Measurements from ENCODE around the gene IDI1.
A peak's percentile ranks its signal among the peaks of the same experiment; 100 is the strongest.
"Not testable (repeated sequence)": the region's sequence is repeated elsewhere in the genome, so short reads cannot be mapped to it uniquely, and the experiment has no call there.

The IDI1 gene

GRCh38 chr10:1063232-1063865 lies 14.4 kb upstream of the IDI1 start:
- no peak for DNase-seq

GRCh38 chr10:1061930-1062774 lies 13.2 kb upstream of the IDI1 start:
- no peak for DNase-seq

- peak in 1 of 3 experiments; percentile 27 for DNase-seq
These were observed 11.0 kb upstream of the IDI1 start for GRCh38 chr10:1059902-1060301.

GRCh38 chr10:1058017-1058416 lies 9.1 kb upstream of the IDI1 start:
- DNase-seq, result no peak

GRCh38 chr10:1057106-1057657 lies 8.3 kb upstream of the IDI1 start:
- peak in 2 of 3 experiments; percentile 5 to 15 for DNase-seq

- DNase-seq, result peak; percentile 74 to 84 (median 77)
These were observed 7.6 kb upstream of the IDI1 start, which contains the start of gene WDR37 for GRCh38 chr10:1056326-1057105. TSS of gene WDR37 (plus strand) at chr10:1056385. CDS start at chr10:1072156, 15,771 bp downstream.

GRCh38 chr10:1054684-1055083 lies 5.8 kb upstream of the IDI1 start:
- DNase-seq, result no peak

- DNase-seq, result no peak
These were observed 1.6 kb upstream of the IDI1 start for GRCh38 chr10:1050554-1050953.

GRCh38 chr10:1050145-1050544 lies 1.2 kb upstream of the IDI1 start:
- no peak for DNase-seq

- DNase-seq, result no peak
These were observed 573 bp upstream of the IDI1 start for GRCh38 chr10:1049425-1049958.

- peak in 2 of 3 experiments; percentile 41 to 71 for DNase-seq
These were observed 579 bp downstream of the IDI1 start for GRCh38 chr10:1048349-1048731.

- DNase-seq, result peak in 2 of 3 experiments; percentile 7 to 42
These were observed 982 bp downstream of the IDI1 start for GRCh38 chr10:1047937-1048336.

GRCh38 chr10:1045415-1045814 lies 3.5 kb downstream of the IDI1 start:
- no peak for DNase-seq

GRCh38 chr10:1044964-1045363 lies 4.0 kb downstream of the IDI1 start:
- DNase-seq, result no peak

- no peak for DNase-seq
These were observed 4.8 kb downstream of the IDI1 start for GRCh38 chr10:1044146-1044545.

- DNase-seq, result no peak
These were observed 5.4 kb downstream of the IDI1 start for GRCh38 chr10:1043532-1043995.

GRCh38 chr10:1041514-1041913 lies 7.4 kb downstream of the IDI1 start:
- no peak for DNase-seq

- DNase-seq, result no peak
These were observed 8.8 kb downstream of the IDI1 start for GRCh38 chr10:1040133-1040532.

GRCh38 chr10:1038769-1039168 lies 10.2 kb downstream of the IDI1 start:
- DNase-seq, result not testable (repeated sequence)

GRCh38 chr10:1037098-1037497 lies 11.8 kb downstream of the IDI1 start:
- DNase-seq, result no peak

GRCh38 chr10:1036341-1036791 lies 12.6 kb downstream of the IDI1 start:
- DNase-seq, result no peak

GRCh38 chr10:1035201-1035600 lies 13.7 kb downstream of the IDI1 start:
- DNase-seq, result no peak

GRCh38 chr10:1034758-1035157 lies 14.2 kb downstream of the IDI1 start:
- no peak for DNase-seq

Measured in NCI-H1417 (cell line).